SK-N-MC (cell line): ENCODE measurements around the gene RAP1GAP.

Source experiments
- DNase-seq: peaks from one replicate; pipeline ENCODE4 v3.0.0-alpha.2; 2011; ENCODE audit warnings: low read depth, low spot score
- H3K27ac ChIP-seq: fragments of 200-600 bp; sonication (generic); 2 replicates; pipeline ENCODE4 v1.5.1; 2016; ENCODE audit warnings: mixed run types
- H3K36me3 ChIP-seq: fragments of 200-600 bp; sonication (generic); 2 replicates; pipeline ENCODE4 v1.6.1; 2017; ENCODE audit warnings: antibody characterized with exemption, low read length, mixed read lengths; ENCODE audit not compliant: insufficient read depth
- H3K4me3 ChIP-seq: fragments of 200-600 bp; sonication (generic); 2 replicates; pipeline ENCODE4 v1.5.1; 2016
- H3K9ac ChIP-seq: fragments of 200-600 bp; sonication (generic); 2 replicates; pipeline ENCODE4 v1.8.0; 2017; ENCODE audit warnings: mixed run types, mixed read lengths; ENCODE audit not compliant: insufficient read length
- H3K9me3 ChIP-seq: fragments of 200-600 bp; sonication (generic); 2 replicates; pipeline ENCODE4 v1.6.1; 2017; ENCODE audit warnings: low read depth, mild to moderate bottlenecking, antibody characterized with exemption, low read length, moderate library complexity, mixed read lengths
- EZH2 ChIP-seq: fragments of 200-600 bp; sonication (generic); IDR thresholded peaks from one replicate; pipeline ENCODE4 v1.6.1; 2017; ENCODE audit warnings: antibody characterized with exemption
- FOXP2 ChIP-seq: optimal IDR thresholded peaks from 2 replicates; pipeline ENCODE3; 2011; ENCODE audit warnings: mild to moderate bottlenecking, moderate library complexity; ENCODE audit not compliant: insufficient read depth; ENCODE audit errors: extremely low read length, control extremely low read depth
- POLR2AphosphoS5 ChIP-seq: IDR thresholded peaks from 2 replicates; pipeline ENCODE4 v1.6.1; 2012; ENCODE audit warnings: mild to moderate bottlenecking, low read depth, low read length, borderline replicate concordance

The RAP1GAP gene

GRCh38 chr1:21666576-21667320 is 2.4 kb downstream of the RAP1GAP start:
- Histone ChIP-seq H3K36me3 (no peaks in the 10 kb centered on the region), H3K4me3 (no peak overlapping the region), H3K27ac (no peak overlapping the region), H3K9ac (no peak overlapping the region), H3K9me3 (no peaks in the 10 kb centered on the region)
- TF ChIP-seq EZH2: no peak
- DNase-seq: no peak

- Histone ChIP-seq H3K4me3 (no peak overlapping the region), H3K9ac (no peak overlapping the region), H3K36me3 (no peaks in the 10 kb centered on the region), H3K27ac (no peak overlapping the region), H3K9me3 (no peaks in the 10 kb centered on the region)
- DNase-seq: no peak
- TF ChIP-seq EZH2: no peak
- no peak for TF ChIP-seq FOXP2
- TF ChIP-seq POLR2AphosphoS5: no peak
These were observed 3.2 kb downstream of the RAP1GAP start for GRCh38 chr1:21665711-21666575.

- TF ChIP-seq POLR2AphosphoS5: no peak
- H3K36me3 ChIP-seq: no peaks in the 10 kb centered on the region
These were observed 4.2 kb downstream of the RAP1GAP start for GRCh38 chr1:21664806-21665588.

GRCh38 chr1:21663951-21664805 is 5.0 kb downstream of the RAP1GAP start:
- no peak overlapping the region for H3K27ac ChIP-seq
- H3K4me3 ChIP-seq: no peak overlapping the region
- no peak overlapping the region for H3K9ac ChIP-seq
- DNase-seq: no peak
- H3K9me3 ChIP-seq: no peaks in the 10 kb centered on the region
- H3K36me3 ChIP-seq: no peaks in the 10 kb centered on the region
- no peak for TF ChIP-seq FOXP2
- TF ChIP-seq POLR2AphosphoS5: no peak
- TF ChIP-seq EZH2: no peak

More at GRCh38 chr1:21664806-21665588, 4.2 kb downstream of the RAP1GAP start:
- Histone ChIP-seq H3K9ac (no peak overlapping the region), H3K9me3 (no peaks in the 10 kb centered on the region), H3K27ac (no peak overlapping the region), H3K4me3 (no peak overlapping the region)
- no peak for DNase-seq

GRCh38 chr1:21663248-21663950 is 5.8 kb downstream of the RAP1GAP start:
- DNase-seq: no peak
- no peaks in the 10 kb centered on the region for H3K36me3 ChIP-seq
- H3K27ac ChIP-seq: no peak overlapping the region
- no peak for TF ChIP-seq EZH2
- no peak overlapping the region for H3K4me3 ChIP-seq
- H3K9ac ChIP-seq: no peak overlapping the region
- H3K9me3 ChIP-seq: no peaks in the 10 kb centered on the region

- H3K36me3 ChIP-seq: no peaks in the 10 kb centered on the region
- no peak overlapping the region for H3K9ac ChIP-seq
- TF ChIP-seq POLR2AphosphoS5 (no peak), FOXP2 (no peak), EZH2 (no peak)
- H3K27ac ChIP-seq: no peak overlapping the region
- no peak for DNase-seq
- no peaks in the 10 kb centered on the region for H3K9me3 ChIP-seq
- H3K4me3 ChIP-seq: no peak overlapping the region
These were observed 6.5 kb downstream of the RAP1GAP start for GRCh38 chr1:21662426-21663247.

GRCh38 chr1:21661886-21662285 is 7.3 kb downstream of the RAP1GAP start:
- H3K9ac ChIP-seq: no peak overlapping the region
- H3K4me3 ChIP-seq: no peak overlapping the region
- TF ChIP-seq FOXP2 (no peak), EZH2 (no peak), POLR2AphosphoS5 (no peak)
- no peak for DNase-seq
- H3K9me3 ChIP-seq: no peaks in the 10 kb centered on the region
- H3K36me3 ChIP-seq: no peaks in the 10 kb centered on the region
- H3K27ac ChIP-seq: no peak overlapping the region
